Measurements from ENCODE around the gene DDX55. TPM values are rescaled to one million over a fixed set of nuclear protein-coding genes. Genes with fewer than 3 reads are reported as not detected.
A peak's percentile ranks its signal among the peaks of the same experiment; 100 is the strongest.

Gene DDX55
- total RNA-seq, 2 experiments from 2014 or later = 51.7 to 55.4 TPM

DNA sequence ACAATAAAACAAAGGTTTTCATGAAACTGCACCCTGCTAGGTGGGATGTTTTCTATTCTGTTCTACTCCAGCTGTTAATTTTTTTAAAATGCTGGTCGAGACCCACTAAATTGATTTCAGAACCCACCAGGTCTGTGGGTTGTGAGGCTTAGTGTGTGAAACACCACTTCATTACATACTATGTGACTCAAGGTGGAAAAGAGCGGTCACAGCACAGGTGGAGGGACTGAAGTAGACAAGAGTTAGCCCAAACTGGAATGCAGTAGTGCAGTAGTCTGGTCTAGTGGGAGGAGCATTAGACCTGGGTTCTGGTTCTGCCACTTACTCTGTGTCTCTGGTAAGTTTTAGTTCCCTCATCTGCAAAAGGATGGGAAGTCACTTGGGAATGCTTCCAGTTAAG lies 12.2 kb downstream of the DDX55 start:
- no peak overlapping the region for H3K27ac Mint-ChIP-seq
- H3K4me1 Mint-ChIP-seq (ENCODE audit: low read depth) = peaks cover 2% of the 10 kb centered on the region

DNA sequence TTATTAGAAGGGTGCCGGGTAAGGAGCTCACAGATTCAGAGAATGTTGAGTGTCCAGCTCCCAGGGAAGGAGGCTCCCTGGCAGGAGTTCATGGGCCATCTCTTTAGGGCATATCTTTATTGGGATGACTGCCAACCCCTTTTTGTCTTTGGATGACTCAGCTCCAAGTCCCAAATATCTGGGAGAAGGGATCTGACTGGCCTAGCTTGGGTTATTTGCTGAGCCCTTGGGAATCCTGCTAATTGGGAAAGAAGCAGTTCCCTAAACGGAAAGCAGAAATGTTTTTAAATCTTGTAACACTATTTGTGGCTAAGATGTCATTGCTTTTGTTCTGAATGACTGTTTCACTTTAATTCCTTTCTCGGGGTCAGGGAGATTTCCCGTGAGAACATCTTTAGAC lies 12.6 kb downstream of the DDX55 start:
- CTCF ChIA-PET = no interaction called here
- TF ChIP-seq CTCF (IDR thresholded peaks at IDR 0.05) = no peak
- Mint-ChIP-seq H3K4me3 (no peak overlapping the region), H3K4me1 (ENCODE audit: low read depth) (peaks cover 2% of the 10 kb centered on the region), H3K27me3 (no peaks in the 10 kb centered on the region), H3K36me3 (ENCODE audit: low read depth) (peaks cover 66% of the 10 kb centered on the region), H3K27ac (no peak overlapping the region), H3K9me3 (no peaks in the 10 kb centered on the region)
- DNase-seq (no peak), ATAC-seq (no peak)
- POLR2A ChIA-PET = interaction anchor here (2.4 kb wide), 1 partner anchor 12 kb away, joined by 9 read pairs; the partner anchor contains the start of gene DDX55
- intact Hi-C loops (cut with micrococcal nuclease) = no loop called here

More for the DNA sequence above, 12.2 kb downstream of the DDX55 start:
- ChIA-PET CTCF (no interaction called here), POLR2A (interaction anchor here (2.4 to 4.5 kb wide), 2 partner anchors 8 to 12 kb away, joined by 9 to 15 read pairs; partner anchors contain the start of gene DDX55)
- no peaks in the 10 kb centered on the region for H3K27me3 Mint-ChIP-seq
- no peak for TF ChIP-seq CTCF (IDR thresholded peaks at IDR 0.05)
- peaks cover 66% of the 10 kb centered on the region for H3K36me3 Mint-ChIP-seq (ENCODE audit: low read depth)
- no peaks in the 10 kb centered on the region for H3K9me3 Mint-ChIP-seq
- H3K4me3 Mint-ChIP-seq = no peak overlapping the region
- DNase-seq = peak; percentile 14
- intact Hi-C loops (cut with micrococcal nuclease) = no loop called here
- ATAC-seq = no peak

DNA sequence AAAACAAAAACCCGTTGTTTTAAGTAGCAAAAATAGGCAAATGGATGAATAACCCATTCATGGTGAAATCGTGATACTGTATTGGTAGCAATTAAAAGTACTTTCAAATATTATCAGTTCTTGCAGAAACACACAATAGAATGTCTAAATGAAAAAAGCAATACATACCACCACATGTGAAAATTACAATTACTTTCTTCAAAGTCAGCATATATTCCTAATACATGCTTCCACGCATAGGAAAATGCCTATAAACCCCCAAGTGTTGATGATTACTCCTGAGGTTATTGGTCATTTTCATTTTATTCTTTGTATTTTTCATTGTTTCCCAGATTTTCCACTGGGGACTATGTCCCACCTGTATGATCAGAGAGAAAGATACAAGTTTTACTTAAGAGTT lies 15.2 kb downstream of the DDX55 start:
- H3K4me1 Mint-ChIP-seq (ENCODE audit: low read depth) = peaks cover 1% of the 10 kb centered on the region
- no peak for ATAC-seq
- POLR2A ChIA-PET = interaction anchor here (1.2 kb wide), 1 partner anchor 15 kb away, joined by 5 read pairs; the partner anchor contains the start of gene DDX55
- no peak overlapping the region for H3K4me3 Mint-ChIP-seq
- no peak overlapping the region for H3K27ac Mint-ChIP-seq
- intact Hi-C loops (cut with micrococcal nuclease) = no loop called here
- no peaks in the 10 kb centered on the region for H3K9me3 Mint-ChIP-seq
- no peak for TF ChIP-seq CTCF (IDR thresholded peaks at IDR 0.05)
- peaks cover 72% of the 10 kb centered on the region for H3K36me3 Mint-ChIP-seq (ENCODE audit: low read depth)
- H3K27me3 Mint-ChIP-seq = no peaks in the 10 kb centered on the region
- CTCF ChIA-PET = interaction anchor here (1.0 to 1.4 kb wide), 2 partner anchors 10 to 57 kb away, joined by 3 to 5 read pairs; no protein-coding TSS in a partner anchor
- no peak for DNase-seq

GRCh38 chr12:123617580-123617979 lies 15.7 kb downstream of the DDX55 start:
- intact Hi-C loops (cut with micrococcal nuclease) = no loop called here
- no peak for DNase-seq
- ChIA-PET CTCF (interaction anchor here (1.0 to 1.4 kb wide), 2 partner anchors 10 to 57 kb away, joined by 3 to 5 read pairs; no protein-coding TSS in a partner anchor), POLR2A (interaction anchor here (1.2 to 1.7 kb wide), 2 partner anchors 15 to 34 kb away, joined by 4 to 5 read pairs; partner anchors contain the start of genes DDX55 and TMED2)
- H3K36me3 Mint-ChIP-seq (ENCODE audit: low read depth) = peaks cover 71% of the 10 kb centered on the region
- H3K27ac Mint-ChIP-seq = no peak overlapping the region
- H3K4me1 Mint-ChIP-seq (ENCODE audit: low read depth) = no peaks in the 10 kb centered on the region
- H3K9me3 Mint-ChIP-seq = no peaks in the 10 kb centered on the region
- no peaks in the 10 kb centered on the region for H3K27me3 Mint-ChIP-seq
- no peak overlapping the region for H3K4me3 Mint-ChIP-seq
- ATAC-seq = no peak
- no peak for TF ChIP-seq CTCF (IDR thresholded peaks at IDR 0.05)

DNA sequence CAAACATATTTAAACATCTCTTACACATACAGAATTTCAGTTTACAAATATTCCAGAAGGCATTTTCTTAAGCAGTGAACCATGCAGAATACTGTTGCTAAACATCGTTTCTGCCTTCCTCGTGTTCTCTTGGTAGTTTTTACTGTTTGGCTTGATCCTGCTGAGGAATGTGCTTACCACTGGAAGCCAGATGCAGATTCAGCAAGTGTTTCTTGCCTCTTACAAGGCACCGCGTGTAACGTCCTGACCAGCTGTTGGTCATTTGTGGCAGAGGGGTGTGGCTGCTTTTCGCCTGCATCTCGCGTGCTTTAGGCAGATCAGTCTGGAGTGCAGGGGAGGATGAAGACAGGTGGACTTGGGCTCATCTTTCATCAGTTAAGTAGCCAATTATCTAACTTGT lies 19.2 kb downstream of the DDX55 start:
- POLR2A ChIA-PET = interaction anchor here (1.2 to 2.9 kb wide), 6 partner anchors 9 to 379 kb away, joined by 3 to 16 read pairs (median 11); partner anchors contain the start of gene DDX55
- no peaks in the 10 kb centered on the region for H3K9me3 Mint-ChIP-seq
- ATAC-seq (no peak), DNase-seq (no peak)
- no peak for TF ChIP-seq CTCF (IDR thresholded peaks at IDR 0.05)
- CTCF ChIA-PET = interaction anchor here (1.7 kb wide), 1 partner anchor 19 kb away, joined by 3 read pairs; the partner anchor contains the start of gene DDX55
- H3K4me1 Mint-ChIP-seq (ENCODE audit: low read depth) = no peaks in the 10 kb centered on the region
- H3K4me3 Mint-ChIP-seq = no peak overlapping the region
- H3K36me3 Mint-ChIP-seq (ENCODE audit: low read depth) = peaks cover 60% of the 10 kb centered on the region
- intact Hi-C loops (cut with micrococcal nuclease) = no loop called here
- H3K27ac Mint-ChIP-seq = no peak overlapping the region
- H3K27me3 Mint-ChIP-seq = no peaks in the 10 kb centered on the region
